Right ventricle myocardium inferior (tissue), 1 donor: ENCODE measurements around the gene L3MBTL3. TPM values are rescaled to one million over a fixed set of nuclear protein-coding genes. Genes with fewer than 3 reads are reported as not detected.

ENCODE experiments used
- ATAC-seq: fragments of 200-7000 bp; cut with Tn5 transposase; one replicate; pipeline ENCODE4 v1.9.1; 2020; ENCODE audit warnings: mild to moderate bottlenecking, moderate library complexity
- DNase-seq: peaks from one replicate; pipeline ENCODE4 v3.0.0; 2021; ENCODE audit errors: missing footprints
- intact Hi-C: fragments of 100-400 bp; cut with DNase I; formaldehyde crosslinking; loops from one replicate; pipeline ENCODE4 v1.11.0; 2022
- long read RNA-seq: library from polyadenylated mRNA; unstranded; transcript quantifications from one replicate; pipeline ENCODE4 v2.0.0, GENCODE V29; 2021
- total RNA-seq: library from RNA; stranded (reverse); fragmentation: NEBNext Ultra II Directional; extraction: Animal tissue kit (Norgen Biotek cat#: 25700); gene quantifications from one replicate; pipeline ENCODE4 v1.2.1, GENCODE V29; 2021
- donor health status: DM: no; HTN: yes; CAD: no; lungs with severe emphysema.

The L3MBTL3 gene
- total RNA-seq, result 3.9 TPM
- long read RNA-seq, result 0 reads

GRCh38 chr6:130018292-130018743 lies at the start of gene L3MBTL3:
Gene L3MBTL3, plus strand, starts transcription at chr6:130018581. Its CDS starts 24,119 bp downstream, at chr6:130042700.
- ATAC-seq, result peak; percentile 92
- DNase-seq, result peak; percentile 96
- intact Hi-C loops, result no loop called here

- no peak for DNase-seq
- ATAC-seq, result no peak
- intact Hi-C loops, result no loop called here
Measured at GRCh38 chr6:129969064-129969463, 49.3 kb upstream of the L3MBTL3 start.

GRCh38 chr6:129976110-129976509 lies 42.3 kb upstream of the L3MBTL3 start:
- ATAC-seq, result no peak
- intact Hi-C loops, result no loop called here
- no peak for DNase-seq

- no peak for DNase-seq
- no peak for ATAC-seq
- intact Hi-C loops, result no loop called here
Measured at GRCh38 chr6:129978148-129978916, 40.0 kb upstream of the L3MBTL3 start.

- DNase-seq, result no peak
Measured at GRCh38 chr6:129980821-129981220, 37.6 kb upstream of the L3MBTL3 start.

GRCh38 chr6:129981598-129981997 lies 36.8 kb upstream of the L3MBTL3 start:
- ATAC-seq, result no peak
- no peak for DNase-seq
- intact Hi-C loops, result no loop called here

More at GRCh38 chr6:129980821-129981220, 37.6 kb upstream of the L3MBTL3 start:
- intact Hi-C loops, result no loop called here
- ATAC-seq, result no peak

- no peak for ATAC-seq
- intact Hi-C loops, result no loop called here
Measured at GRCh38 chr6:129989396-129989795, 29.0 kb upstream of the L3MBTL3 start.

GRCh38 chr6:129992881-129993280 lies 25.5 kb upstream of the L3MBTL3 start:
- no peak for DNase-seq
- intact Hi-C loops, result no loop called here
- ATAC-seq, result no peak

More at GRCh38 chr6:129989396-129989795, 29.0 kb upstream of the L3MBTL3 start:
- no peak for DNase-seq

GRCh38 chr6:129994410-129994809 lies 24.0 kb upstream of the L3MBTL3 start:
- DNase-seq (no peak), ATAC-seq (no peak)
- intact Hi-C loops, result no loop called here

GRCh38 chr6:129996387-129996786 lies 22.0 kb upstream of the L3MBTL3 start:
- intact Hi-C loops, result no loop called here
- DNase-seq, result no peak
- ATAC-seq, result no peak

GRCh38 chr6:130000526-130001421 lies 17.6 kb upstream of the L3MBTL3 start:
- ATAC-seq, result no peak
- intact Hi-C loops, result no loop called here
- DNase-seq, result no peak

- intact Hi-C loops, result no loop called here
- ATAC-seq (no peak), DNase-seq (no peak)
Measured at GRCh38 chr6:130008236-130008873, 10.0 kb upstream of the L3MBTL3 start.

GRCh38 chr6:130009146-130009545 lies 9.2 kb upstream of the L3MBTL3 start:
- DNase-seq (no peak), ATAC-seq (no peak)
- intact Hi-C loops, result no loop called here

GRCh38 chr6:130010387-130010786 lies 8.0 kb upstream of the L3MBTL3 start:
- intact Hi-C loops, result no loop called here
- no peak for DNase-seq
- ATAC-seq, result no peak

- intact Hi-C loops, result no loop called here
- DNase-seq (no peak), ATAC-seq (no peak)
Measured at GRCh38 chr6:130012728-130013127, 5.7 kb upstream of the L3MBTL3 start.

GRCh38 chr6:130018744-130019325 lies 454 bp downstream of the L3MBTL3 start:
- intact Hi-C loops, result no loop called here

GRCh38 chr6:130019326-130020072 lies 1.1 kb downstream of the L3MBTL3 start:
- intact Hi-C loops, result loop anchor here (2.0 to 10.0 kb wide), 3 partner anchors 245 to 525 kb away; no protein-coding TSS in a partner anchor
- DNase-seq (peak; percentile 79), ATAC-seq (no peak)

More at GRCh38 chr6:130018744-130019325, 454 bp downstream of the L3MBTL3 start:
- ATAC-seq (no peak), DNase-seq (peak; percentile 69)
